ENCODE data around the gene RPL22.

Gene RPL22

GRCh38 chr1:6163191-6163972 lies 36.0 kb downstream of the RPL22 start:
- no peak for DNase-seq (ENCODE audit: low spot score)
- TF ChIP-seq CTCF (IDR thresholded peaks at IDR 0.05; ENCODE audit: extremely low read depth, missing control alignments) = no peak

DNA sequence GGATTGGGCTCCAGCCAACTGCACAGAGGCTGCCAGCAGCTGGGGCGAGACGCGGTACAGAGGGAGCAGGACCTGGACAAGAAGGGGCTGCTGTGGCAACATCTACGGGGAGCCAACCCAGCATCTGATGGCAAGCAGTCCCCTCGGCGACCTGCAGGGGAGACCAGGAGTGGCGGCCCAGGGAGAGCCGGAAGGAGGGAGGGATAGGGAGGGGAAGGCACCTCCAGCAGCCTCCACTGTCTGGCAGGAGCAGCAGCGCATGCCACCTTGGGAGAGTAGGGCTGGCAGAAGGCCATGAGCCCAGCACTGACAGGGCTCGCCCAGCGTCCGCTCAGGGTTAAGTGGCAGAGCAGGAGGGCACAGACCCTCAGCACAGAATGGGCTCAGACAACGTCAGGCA lies 36.6 kb downstream of the RPL22 start:
- no peak for TF ChIP-seq CTCF (IDR thresholded peaks at IDR 0.05; ENCODE audit: extremely low read depth, missing control alignments)
- no peak for DNase-seq (ENCODE audit: low spot score)

DNA sequence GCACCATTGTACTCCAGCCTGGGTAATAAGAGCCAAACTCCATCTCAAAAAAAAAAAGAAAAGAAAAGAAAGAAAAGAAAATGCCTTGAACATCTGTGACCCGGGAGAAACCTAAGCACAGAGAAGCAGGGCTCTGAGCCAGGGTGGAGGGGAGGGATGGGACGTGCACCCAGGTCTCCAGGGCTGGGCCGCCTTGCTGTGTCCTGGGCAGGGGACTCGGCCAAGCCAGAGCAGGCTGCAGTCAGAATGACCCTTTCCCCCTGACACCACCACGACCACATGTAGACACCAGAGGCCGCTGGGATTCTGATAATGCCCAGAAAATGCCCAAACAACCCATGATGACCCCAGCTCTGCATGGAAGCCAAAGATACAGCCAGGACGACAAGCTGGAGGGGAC lies 37.1 kb downstream of the RPL22 start:
- no peak for TF ChIP-seq CTCF (IDR thresholded peaks at IDR 0.05; ENCODE audit: extremely low read depth, missing control alignments)
- DNase-seq (ENCODE audit: low spot score) = no peak

GRCh38 chr1:6158181-6158580 lies 41.2 kb downstream of the RPL22 start:
- no peak for TF ChIP-seq CTCF (IDR thresholded peaks at IDR 0.05; ENCODE audit: extremely low read depth, missing control alignments)
- DNase-seq (ENCODE audit: low spot score) = no peak

DNA sequence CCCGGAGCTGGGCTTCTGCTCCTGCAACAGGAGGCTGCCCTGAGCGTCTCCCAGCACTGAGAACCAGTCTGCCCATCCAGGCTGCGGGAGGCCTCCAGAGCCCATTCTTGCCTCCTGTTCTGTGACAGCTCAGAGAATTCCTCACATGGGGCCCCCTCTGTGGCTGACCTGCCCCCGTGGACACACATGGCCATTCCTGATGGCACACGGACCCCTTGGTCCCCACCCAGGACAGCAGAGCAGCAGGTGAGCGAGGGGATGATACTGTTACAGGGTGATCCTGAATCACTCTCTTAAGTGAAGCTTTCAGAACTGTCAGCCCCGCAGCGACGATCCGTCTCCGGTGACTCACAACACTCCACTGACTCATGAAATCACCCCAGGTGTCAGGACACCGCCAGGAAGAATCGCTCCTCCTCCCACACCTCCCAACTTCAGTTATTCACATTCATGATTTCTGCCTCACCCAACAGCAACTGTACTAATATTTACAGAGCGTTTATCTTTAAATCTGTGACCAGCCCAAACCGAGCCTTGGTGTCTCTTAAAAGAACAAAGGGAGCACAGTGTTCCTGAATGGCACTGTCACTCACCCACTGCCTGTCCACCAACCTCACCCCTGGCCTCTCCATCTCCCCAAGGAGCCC lies 41.7 kb downstream of the RPL22 start:
- no peak for TF ChIP-seq CTCF (IDR thresholded peaks at IDR 0.05; ENCODE audit: extremely low read depth, missing control alignments)
- DNase-seq (ENCODE audit: low spot score) = no peak

- no peak for TF ChIP-seq CTCF (IDR thresholded peaks at IDR 0.05; ENCODE audit: extremely low read depth, missing control alignments)
- DNase-seq (ENCODE audit: low spot score) = no peak
These were observed 42.3 kb downstream of the RPL22 start for GRCh38 chr1:6157132-6157527.

DNA sequence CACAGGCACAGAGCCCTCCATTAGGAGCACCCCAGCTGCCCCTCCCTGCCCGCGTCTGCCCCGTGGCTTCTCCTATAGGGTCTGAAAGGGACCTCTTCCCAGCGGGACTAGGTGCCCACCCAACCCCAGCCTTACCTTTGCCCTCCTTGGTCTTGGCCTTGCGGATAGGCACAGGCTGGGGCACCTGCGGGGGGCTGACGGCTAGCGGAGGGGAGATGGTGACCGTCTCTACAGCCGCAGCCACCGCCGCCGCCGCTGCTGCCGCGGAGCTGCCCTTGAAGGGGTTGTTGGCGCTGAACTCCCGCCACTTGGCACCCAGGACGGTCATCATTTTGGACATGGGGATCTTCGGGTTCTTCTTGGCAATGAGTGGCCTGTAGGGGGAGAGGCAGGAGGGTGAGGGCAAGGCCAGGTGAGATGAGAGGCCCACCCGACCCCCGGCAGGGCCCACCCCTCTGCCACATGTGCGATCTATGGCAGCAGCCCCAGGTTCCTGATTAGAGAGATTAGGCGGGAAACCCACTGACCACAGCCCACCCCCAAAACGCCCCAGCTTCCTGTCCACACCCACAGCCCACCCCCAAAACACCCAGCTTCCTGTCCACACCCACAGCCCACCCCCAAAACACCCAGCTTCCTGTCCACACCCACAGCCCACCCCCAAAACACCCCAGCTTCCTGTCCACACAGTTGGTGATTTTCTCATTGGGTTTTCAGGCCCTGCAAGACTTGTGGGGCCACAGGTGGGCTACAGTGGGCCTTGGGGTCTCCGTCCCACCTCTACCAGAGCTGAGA lies 44.7 kb downstream of the RPL22 start:
- no peak for DNase-seq (ENCODE audit: low spot score)
- TF ChIP-seq CTCF (IDR thresholded peaks at IDR 0.05; ENCODE audit: extremely low read depth, missing control alignments) = no peak
